SH-SY5Y (cell line): ENCODE data around the gene NPBWR2.

Experiments
- GATA2 ChIP-seq: IDR thresholded peaks from 2 replicates; pipeline ENCODE4 v1.6.1; 2011; ENCODE audit warnings: mild to moderate bottlenecking, low read depth, low read length
- GATA3 ChIP-seq: IDR thresholded peaks from 2 replicates; pipeline ENCODE4 v1.6.1; 2011; ENCODE audit warnings: low read depth, mild to moderate bottlenecking, low read length, moderate library complexity

DNA sequence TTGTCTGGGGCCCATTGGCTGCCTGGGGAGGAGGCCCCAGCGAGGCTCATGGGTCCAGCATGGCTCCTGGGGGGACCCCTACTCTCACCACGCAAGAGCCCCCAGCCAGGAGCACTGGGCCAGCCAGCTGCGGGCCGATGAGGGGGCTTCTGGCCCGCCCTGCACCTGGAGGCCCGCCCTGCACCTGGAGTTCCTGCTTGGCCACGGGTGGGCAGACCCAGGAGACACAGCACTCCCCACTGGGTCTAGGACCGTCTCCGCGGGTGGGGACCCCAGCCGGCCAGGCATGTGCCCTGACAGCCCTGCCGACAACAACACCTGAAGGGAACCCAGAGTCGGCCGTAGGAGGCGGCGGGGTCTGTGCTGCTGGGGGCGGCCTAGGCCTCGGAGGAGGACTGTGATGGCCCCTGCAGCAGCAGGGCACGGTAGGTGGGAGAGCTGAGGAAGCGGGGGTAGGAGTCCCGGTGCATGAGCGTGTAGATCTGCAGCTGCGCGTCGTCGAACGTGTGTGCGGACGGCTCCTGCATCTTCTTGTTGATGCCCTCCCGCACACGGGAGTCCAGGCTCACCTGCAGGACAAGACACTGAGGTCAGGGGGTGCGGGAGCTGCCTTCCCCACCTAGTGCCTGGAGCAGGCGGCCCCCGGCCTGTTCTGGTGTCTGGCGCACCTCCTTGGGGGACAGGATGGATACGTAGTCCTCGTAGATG is 33.7 kb downstream of the NPBWR2 start:
- TF ChIP-seq GATA2 = no peak
- TF ChIP-seq GATA3 = no peak
